Muscle of leg (tissue), 11 donors: ENCODE results near the gene SEMA5A. TPM values are rescaled to one million over a fixed set of nuclear protein-coding genes. Genes with fewer than 3 reads are reported as not detected.

Source experiments
- DNase-seq: peaks from one replicate; pipeline ENCODE4 v3.0.0; 2013
- H3K27ac ChIP-seq: one replicate; pipeline ENCODE4 v1.5.1; 2013; ENCODE audit warnings: mild to moderate bottlenecking, low read length, control low read depth
- H3K27me3 ChIP-seq: one replicate; pipeline ENCODE4 v1.6.1; 2013; ENCODE audit warnings: low read length; ENCODE audit not compliant: control insufficient read depth, insufficient read depth
- H3K36me3 ChIP-seq: one replicate; pipeline ENCODE4 v1.6.1; 2013; ENCODE audit warnings: low read length; ENCODE audit not compliant: control insufficient read depth, insufficient read depth
- H3K4me1 ChIP-seq: one replicate; pipeline ENCODE4 v1.6.1; 2013; ENCODE audit warnings: low read length; ENCODE audit not compliant: control insufficient read depth, insufficient read depth
- H3K4me3 ChIP-seq: one replicate; pipeline ENCODE4 v1.5.1; 2013; ENCODE audit warnings: low read length, control low read depth
- H3K9me3 ChIP-seq: replicated peaks from 2 replicates; pipeline ENCODE4 v1.6.1; 2013; ENCODE audit warnings: low read depth, low read length; ENCODE audit not compliant: control insufficient read depth
- WGBS: methylation state at CpG from one replicate; pipeline ENCODE4 v1.1.5; 2013; ENCODE audit warnings: missing lambda C conversion rate; ENCODE audit not compliant: insufficient coverage; 5-methylcytosine and 5-hydroxymethylcytosine counted together
- polyA plus RNA-seq, 8 donors: library from polyadenylated mRNA; unstranded; fragments of 120-200 nt; gene quantifications; one replicate each; pipeline versions ENCODE4 v1.2.1 to v1.2.3, GENCODE V29; 2013; ENCODE audit warnings: inconsistent platforms in 1 of 8, low replicate concordance in 1 of 8; ENCODE audit not compliant: insufficient read length in 8 of 8, insufficient read depth in 1 of 8
- total RNA-seq: library from RNA; stranded (reverse); fragments of 120-200 nt; gene quantifications from one replicate; pipeline ENCODE4 v1.2.4, GENCODE V29; 2013

SEMA5A gene
- total and polyA plus RNA-seq, 9 donors, result 25.1 to 53.5 (median 37.3) TPM

DNA sequence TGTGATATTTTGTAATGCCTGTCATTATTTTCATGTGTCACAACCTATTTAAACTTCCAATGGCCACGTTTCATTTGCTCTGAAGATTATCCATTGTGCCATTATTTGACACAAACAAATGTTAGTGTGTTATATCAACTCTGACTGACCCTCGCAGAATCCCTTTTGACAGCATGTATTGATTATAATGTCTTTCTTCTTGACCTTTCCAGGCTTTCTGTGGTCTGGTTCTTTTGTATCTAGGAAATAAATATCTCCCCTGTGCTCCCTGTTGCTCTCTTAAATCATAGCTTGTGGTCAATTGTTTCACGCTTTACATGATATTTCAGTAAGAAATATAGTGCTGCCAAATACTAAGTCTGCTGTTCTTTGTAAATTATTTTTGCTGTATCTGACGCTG lies 442.6 kb downstream of the SEMA5A start:
- peaks cover 7% of the 10 kb centered on the region for H3K36me3 ChIP-seq
- DNase-seq, result no peak
- H3K27me3 ChIP-seq, result no peaks in the 10 kb centered on the region
- WGBS, result no CpG with 5 or more reads among the region's 4 CpGs
- peaks cover 3% of the 10 kb centered on the region for H3K4me1 ChIP-seq
- H3K4me3 ChIP-seq, result no peak overlapping the region
- no peaks in the 10 kb centered on the region for H3K9me3 ChIP-seq
- no peak overlapping the region for H3K27ac ChIP-seq

DNA sequence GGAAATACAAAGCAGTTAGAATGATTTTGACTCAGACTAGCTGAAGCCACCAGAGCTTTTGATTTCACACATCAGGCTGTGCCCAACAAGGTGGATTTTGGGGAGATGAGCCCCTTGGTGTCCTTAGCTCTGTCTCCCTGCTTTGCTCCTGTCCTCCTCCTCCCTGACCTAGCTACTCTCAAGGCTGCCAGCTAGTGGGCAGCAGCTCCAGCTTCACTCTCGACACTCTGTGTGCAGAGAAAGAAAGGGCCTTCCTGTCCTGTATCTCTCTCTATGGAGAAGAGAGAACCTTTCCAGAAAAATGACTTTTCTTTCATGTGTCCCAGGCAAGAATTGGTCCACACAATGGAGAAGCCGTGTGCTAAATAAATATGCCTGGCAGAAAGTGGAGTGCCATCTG lies 446.2 kb downstream of the SEMA5A start:
- 80% methylated on average over 1 of the region's 2 CpGs for WGBS
- H3K36me3 ChIP-seq, result no peaks in the 10 kb centered on the region
- no peaks in the 10 kb centered on the region for H3K27me3 ChIP-seq
- DNase-seq, result no peak
- no peaks in the 10 kb centered on the region for H3K4me1 ChIP-seq
- H3K27ac ChIP-seq, result no peak overlapping the region
- H3K4me3 ChIP-seq, result no peak overlapping the region
- no peaks in the 10 kb centered on the region for H3K9me3 ChIP-seq

DNA sequence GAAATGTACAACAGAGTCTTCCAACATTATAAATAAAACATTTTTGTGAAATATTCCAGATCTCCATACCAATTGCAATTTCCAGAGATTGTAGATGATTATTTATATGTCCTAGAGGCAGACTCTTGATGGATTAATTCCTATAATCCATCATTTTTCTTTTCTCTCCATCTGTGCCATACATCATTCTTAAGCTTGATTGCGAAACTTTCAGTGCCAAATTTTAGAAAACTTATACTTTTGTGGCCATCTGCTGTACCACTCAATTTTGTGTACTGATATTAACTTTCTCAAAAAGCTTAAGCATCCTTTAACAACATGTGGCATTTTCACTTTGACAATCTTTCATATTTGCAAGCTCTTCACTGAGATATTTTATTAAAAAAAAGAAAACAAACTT lies 446.9 kb downstream of the SEMA5A start:
- Histone ChIP-seq H3K36me3 (no peaks in the 10 kb centered on the region), H3K4me1 (no peaks in the 10 kb centered on the region), H3K4me3 (no peak overlapping the region), H3K27ac (no peak overlapping the region), H3K9me3 (no peaks in the 10 kb centered on the region), H3K27me3 (no peaks in the 10 kb centered on the region)
- DNase-seq, result no peak
- WGBS, result 100% methylated on average over 1 of the region's 1 CpG

DNA sequence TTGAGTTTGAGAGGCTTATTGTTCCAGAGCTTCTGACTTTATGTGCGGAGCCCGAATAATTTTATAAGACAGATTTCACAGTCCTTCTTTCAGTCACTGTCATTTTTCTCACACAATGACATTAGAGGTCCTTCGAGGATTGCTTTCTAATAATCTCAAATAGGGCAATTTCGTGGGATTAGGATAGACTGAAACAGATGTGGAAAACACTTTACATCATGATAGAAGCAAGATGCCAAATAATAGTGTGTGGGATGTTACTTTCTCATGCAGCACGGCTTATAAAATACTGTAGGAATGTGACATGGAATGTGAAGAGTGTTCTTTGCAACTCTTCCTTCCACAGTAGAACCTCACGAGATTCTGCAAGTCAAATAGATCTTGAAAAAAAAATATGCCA lies 451.3 kb downstream of the SEMA5A start:
- Histone ChIP-seq H3K27ac (no peak overlapping the region), H3K36me3 (no peaks in the 10 kb centered on the region), H3K4me3 (no peak overlapping the region), H3K9me3 (no peaks in the 10 kb centered on the region), H3K4me1 (no peaks in the 10 kb centered on the region), H3K27me3 (no peaks in the 10 kb centered on the region)
- peak; percentile 77 for DNase-seq
- no CpG with 5 or more reads among the region's 6 CpGs for WGBS

DNA sequence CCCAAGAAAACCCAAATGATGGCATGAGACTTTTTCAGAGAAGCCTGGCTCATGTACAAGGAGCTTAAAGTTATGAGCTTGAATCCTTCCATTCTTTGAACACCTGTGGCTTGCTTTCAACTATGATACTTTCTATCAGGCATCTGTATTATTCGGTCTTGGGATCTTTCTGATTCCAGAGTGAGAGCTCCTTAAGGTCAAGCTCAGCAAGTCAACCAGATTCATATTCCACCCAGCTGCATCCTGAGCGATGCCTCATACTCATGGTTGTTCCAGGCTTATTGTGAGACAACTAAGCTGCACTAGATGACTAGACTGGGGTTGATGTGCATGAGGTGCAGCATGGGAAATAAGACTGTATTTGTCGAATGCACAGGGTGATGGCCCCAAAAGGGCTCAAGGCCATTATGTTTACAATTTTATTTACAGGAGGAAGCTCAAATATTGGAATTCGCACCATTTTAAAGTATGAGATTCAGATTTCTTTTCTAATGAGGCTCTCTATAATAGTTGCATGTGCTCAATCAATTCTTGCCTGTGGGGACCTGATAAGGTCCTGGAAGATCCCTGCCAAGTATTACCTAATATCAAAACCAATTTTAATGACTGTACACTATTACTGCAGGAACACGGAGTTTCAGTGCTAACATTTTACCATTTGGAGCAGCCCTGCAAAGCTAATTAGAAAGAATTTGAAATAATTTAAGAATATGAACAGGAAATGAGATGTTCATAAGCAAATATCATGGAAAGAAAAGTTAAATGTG lies 453.8 kb downstream of the SEMA5A start:
- Histone ChIP-seq H3K9me3 (no peaks in the 10 kb centered on the region), H3K4me3 (no peak overlapping the region), H3K36me3 (no peaks in the 10 kb centered on the region), H3K4me1 (no peaks in the 10 kb centered on the region), H3K27ac (no peak overlapping the region), H3K27me3 (no peaks in the 10 kb centered on the region)
- no peak for DNase-seq
- 100% methylated on average over 1 of the region's 5 CpGs for WGBS

DNA sequence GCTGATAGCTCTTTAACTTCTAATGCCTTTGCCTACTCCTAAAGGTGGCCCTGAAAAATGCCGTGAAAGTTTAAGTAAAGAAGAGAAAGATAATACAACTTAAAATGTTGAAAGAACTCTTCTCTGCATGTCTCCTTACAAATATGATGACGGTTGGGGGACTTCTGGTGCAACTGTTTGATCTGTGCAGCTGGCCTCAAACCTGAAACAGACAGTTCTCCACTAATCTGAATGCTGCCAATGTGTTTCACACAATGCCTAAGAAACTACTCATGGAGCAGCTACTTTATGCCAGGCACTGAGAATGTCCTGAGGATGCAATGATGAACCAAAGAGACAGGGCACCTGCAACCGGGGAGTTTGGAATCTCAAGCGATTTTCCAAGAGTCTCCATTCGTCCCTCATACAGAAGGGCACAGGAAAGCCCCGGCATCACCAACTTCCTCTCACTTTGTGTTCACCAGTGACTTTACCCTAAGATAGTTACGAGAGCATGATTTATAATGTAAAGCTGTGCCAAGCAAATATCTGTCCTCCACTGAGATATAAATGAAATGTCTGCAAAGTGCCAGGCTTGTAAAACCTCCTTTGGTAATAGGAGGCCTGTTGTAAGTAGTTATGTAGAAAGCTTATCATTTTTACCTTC lies 455.4 kb downstream of the SEMA5A start:
- Histone ChIP-seq H3K36me3 (no peaks in the 10 kb centered on the region), H3K27ac (no peak overlapping the region), H3K27me3 (no peaks in the 10 kb centered on the region), H3K4me3 (no peak overlapping the region), H3K9me3 (no peaks in the 10 kb centered on the region), H3K4me1 (no peaks in the 10 kb centered on the region)
- WGBS, result 60% methylated on average over 1 of the region's 7 CpGs
- DNase-seq, result no peak

DNA sequence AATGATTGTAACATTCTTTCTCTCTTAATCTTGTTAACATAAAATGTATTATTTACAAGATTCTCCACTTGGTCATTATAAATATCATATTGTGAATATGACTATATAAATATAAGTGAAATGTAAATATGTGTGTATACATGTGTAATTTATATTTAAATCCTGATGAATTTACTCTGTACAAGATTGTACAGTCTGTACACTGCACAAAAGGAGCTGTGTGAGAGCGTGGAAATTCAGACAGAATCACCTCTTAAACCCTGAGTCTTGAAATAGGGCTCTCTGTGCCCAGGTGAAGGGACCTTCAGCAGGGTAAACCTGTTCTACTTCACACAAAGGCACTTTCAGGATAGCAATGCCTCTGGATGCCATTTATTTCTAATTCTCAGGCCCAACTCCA lies 456.0 kb downstream of the SEMA5A start:
- H3K27ac ChIP-seq, result no peak overlapping the region
- H3K36me3 ChIP-seq, result no peaks in the 10 kb centered on the region
- no peak for DNase-seq
- H3K27me3 ChIP-seq, result no peaks in the 10 kb centered on the region
- no peak overlapping the region for H3K4me3 ChIP-seq
- no CpG with 5 or more reads among the region's 1 CpG for WGBS
- no peaks in the 10 kb centered on the region for H3K4me1 ChIP-seq
- no peaks in the 10 kb centered on the region for H3K9me3 ChIP-seq

DNA sequence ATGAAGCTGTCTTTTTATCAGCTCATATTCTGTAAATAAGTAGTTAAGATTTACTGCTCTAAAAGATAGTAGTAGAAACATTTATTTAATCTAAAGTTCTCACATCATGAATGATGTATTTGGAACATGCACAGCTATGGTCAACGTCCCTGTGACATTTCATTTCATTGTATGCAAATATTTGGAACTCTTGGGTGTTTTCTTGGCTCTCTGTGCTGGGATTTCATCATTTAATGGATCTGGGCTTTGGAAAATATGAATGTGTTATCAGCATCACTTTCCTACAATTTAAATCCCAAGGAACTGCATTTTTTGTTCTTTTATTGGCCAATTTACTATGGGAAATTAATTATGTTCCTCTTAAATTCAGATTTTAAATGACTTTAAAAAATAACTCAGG lies 462.9 kb downstream of the SEMA5A start:
- Histone ChIP-seq H3K9me3 (no peaks in the 10 kb centered on the region), H3K36me3 (no peaks in the 10 kb centered on the region), H3K4me1 (no peaks in the 10 kb centered on the region), H3K27me3 (no peaks in the 10 kb centered on the region), H3K4me3 (no peak overlapping the region), H3K27ac (no peak overlapping the region)
- DNase-seq, result peak; percentile 91
- no CpG with 5 or more reads among the region's 1 CpG for WGBS

DNA sequence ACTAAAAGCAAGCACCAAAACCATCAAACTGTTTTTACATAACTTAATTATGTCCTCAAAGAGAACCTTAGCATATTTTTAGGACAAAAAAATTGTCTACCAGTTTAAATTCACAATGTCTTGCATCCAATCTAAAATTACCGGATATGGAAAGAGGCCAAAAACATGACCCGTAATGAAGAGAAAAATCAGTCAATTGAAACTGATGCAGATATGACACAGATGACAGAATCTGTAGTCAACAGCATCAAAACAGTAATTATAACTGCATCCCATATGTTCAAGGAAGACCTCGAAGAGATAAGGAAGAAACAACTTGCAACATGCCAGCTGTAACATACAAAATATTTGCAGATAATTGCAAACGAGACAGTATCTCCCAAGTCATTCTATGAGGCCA lies 473.2 kb downstream of the SEMA5A start:
- no peak for DNase-seq
- Histone ChIP-seq H3K9me3 (no peaks in the 10 kb centered on the region), H3K4me1 (no peaks in the 10 kb centered on the region), H3K36me3 (no peaks in the 10 kb centered on the region), H3K27me3 (no peaks in the 10 kb centered on the region), H3K27ac (no peak overlapping the region), H3K4me3 (no peak overlapping the region)
- no CpG with 5 or more reads among the region's 4 CpGs for WGBS

DNA sequence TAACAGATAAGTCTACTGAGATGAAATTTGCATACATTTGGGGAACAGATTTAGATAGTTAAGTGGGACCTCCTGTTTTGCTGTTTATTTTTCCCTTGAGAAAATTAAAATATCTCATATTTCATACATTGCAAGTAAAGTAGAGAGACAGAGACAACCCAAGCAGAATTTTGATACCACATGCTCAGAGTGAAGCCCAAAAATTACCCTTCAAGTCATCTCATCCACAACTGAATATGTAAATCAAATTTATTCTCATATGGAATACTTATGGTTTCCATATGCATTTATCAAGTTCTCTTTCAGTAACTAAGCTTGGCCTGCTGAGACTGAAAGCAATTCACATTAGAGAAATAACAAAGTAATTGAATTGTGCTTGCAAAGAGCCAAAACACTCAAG lies 474.4 kb downstream of the SEMA5A start:
- H3K27ac ChIP-seq, result no peak overlapping the region
- no peak for DNase-seq
- no peaks in the 10 kb centered on the region for H3K4me1 ChIP-seq
- H3K36me3 ChIP-seq, result no peaks in the 10 kb centered on the region
- no peak overlapping the region for H3K4me3 ChIP-seq
- no peaks in the 10 kb centered on the region for H3K9me3 ChIP-seq
- no peaks in the 10 kb centered on the region for H3K27me3 ChIP-seq
